ENCODE measurements around the gene DLG2. TPM values are rescaled to one million over a fixed set of nuclear protein-coding genes. Genes with fewer than 3 reads are reported as not detected.

DLG2 gene
- total RNA-seq, 4 donors from 2014 or later: 0.18 to 8.3 (median 2.5) TPM

DNA sequence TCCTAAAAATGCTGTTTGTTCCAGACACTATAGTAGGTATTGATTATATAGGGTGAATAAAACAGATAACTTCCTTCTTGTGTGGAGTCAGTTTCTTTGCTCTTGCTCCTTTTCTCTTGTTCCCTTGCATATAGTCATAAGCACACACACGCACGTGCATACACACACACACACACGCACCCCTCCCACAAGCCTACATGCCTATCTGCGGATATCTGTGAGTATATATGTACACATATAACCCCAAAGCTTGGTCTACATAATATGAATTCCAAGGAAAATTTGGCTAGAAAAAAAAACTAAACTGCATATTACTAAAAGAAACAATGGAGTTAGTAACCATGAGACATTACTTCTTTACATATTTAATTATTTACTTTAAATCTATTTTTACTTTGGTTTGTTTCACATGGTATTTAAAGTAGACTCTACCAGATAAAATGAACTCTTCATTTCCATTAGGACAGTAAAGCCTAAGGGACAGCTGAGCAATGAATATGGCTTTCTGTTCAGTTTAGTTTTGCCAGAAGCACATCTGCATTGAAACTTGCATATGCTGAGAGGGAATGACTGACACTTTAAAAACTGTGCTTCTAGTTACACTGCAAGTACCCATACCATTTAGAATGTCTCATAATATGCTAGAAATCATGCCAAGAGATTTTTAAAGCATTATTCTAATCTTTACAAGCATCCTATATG lies 676.4 kb downstream of the DLG2 start:
- DNase-seq: no peak
- H3K36me3 ChIP-seq: no peaks in the 10 kb centered on the region
- no peaks in the 10 kb centered on the region for H3K4me1 ChIP-seq
- H3K4me3 ChIP-seq: no peak overlapping the region
- no peaks in the 10 kb centered on the region for H3K9me3 ChIP-seq
- H3K27me3 ChIP-seq: no peaks in the 10 kb centered on the region
- TF ChIP-seq, protein P1, sequence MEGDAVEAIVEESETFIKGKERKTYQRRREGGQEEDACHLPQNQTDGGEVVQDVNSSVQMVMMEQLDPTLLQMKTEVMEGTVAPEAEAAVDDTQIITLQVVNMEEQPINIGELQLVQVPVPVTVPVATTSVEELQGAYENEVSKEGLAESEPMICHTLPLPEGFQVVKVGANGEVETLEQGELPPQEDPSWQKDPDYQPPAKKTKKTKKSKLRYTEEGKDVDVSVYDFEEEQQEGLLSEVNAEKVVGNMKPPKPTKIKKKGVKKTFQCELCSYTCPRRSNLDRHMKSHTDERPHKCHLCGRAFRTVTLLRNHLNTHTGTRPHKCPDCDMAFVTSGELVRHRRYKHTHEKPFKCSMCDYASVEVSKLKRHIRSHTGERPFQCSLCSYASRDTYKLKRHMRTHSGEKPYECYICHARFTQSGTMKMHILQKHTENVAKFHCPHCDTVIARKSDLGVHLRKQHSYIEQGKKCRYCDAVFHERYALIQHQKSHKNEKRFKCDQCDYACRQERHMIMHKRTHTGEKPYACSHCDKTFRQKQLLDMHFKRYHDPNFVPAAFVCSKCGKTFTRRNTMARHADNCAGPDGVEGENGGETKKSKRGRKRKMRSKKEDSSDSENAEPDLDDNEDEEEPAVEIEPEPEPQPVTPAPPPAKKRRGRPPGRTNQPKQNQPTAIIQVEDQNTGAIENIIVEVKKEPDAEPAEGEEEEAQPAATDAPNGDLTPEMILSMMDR (IDR thresholded peaks at IDR 0.05): no peak
- no peak for TF ChIP-seq POLR2A (IDR thresholded peaks at IDR 0.05)
- H3K27ac ChIP-seq: no peak overlapping the region

DNA sequence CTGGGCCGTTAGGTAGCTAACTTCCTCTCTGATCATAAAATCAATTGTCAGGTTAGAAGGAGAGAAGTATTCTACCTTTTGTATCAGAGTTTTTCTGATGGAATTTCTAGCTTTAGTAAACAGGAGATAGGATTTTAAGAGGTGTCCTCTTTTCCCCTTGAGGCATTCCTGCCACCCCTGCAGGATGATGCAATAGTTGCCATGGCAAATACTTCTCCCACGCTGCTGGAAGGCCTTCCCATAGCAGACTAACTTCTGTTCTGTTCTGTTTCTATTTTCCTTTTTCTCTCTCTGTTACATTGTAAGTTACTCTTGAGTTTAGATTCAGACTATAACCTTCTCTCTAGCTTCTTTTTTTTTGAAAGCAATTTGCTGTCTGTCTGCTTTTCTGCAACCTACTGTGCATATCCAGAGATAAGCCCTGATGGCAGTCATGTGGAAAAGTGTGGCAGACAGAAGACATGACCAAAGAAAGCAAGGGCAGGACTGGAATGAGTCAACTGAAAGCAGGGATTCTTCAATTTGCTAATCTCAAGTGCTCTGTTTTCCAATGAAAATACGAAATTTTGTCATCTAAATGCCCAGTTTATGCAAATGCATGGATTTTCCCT lies 679.1 kb downstream of the DLG2 start:
- no peak overlapping the region for H3K4me3 ChIP-seq
- H3K36me3 ChIP-seq: no peaks in the 10 kb centered on the region
- DNase-seq: no peak
- H3K27me3 ChIP-seq: no peaks in the 10 kb centered on the region
- no peak overlapping the region for H3K27ac ChIP-seq
- TF ChIP-seq POLR2A (IDR thresholded peaks at IDR 0.05): no peak
- TF ChIP-seq, protein P1 (IDR thresholded peaks at IDR 0.05): no peak
- H3K9me3 ChIP-seq: no peaks in the 10 kb centered on the region
- H3K4me1 ChIP-seq: no peaks in the 10 kb centered on the region

DNA sequence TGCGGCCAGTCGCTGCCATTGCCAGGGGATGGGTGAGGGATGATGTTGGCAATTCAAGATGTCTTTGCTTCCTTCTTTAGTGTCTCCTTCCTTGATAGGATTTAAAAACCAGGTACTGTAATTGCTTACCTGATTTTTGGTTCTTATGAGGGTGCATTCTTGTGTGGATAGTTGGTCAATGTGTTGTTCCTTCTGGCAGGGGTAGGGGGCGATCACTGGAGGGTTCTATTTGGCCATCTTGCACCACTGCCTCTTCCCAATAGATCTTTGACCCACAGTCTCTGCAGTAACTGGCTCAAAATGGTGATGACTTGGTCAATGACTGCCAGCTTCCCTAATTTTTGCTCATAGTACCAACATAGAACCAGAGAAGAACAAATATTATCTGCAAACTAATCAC lies 680.1 kb downstream of the DLG2 start:
- DNase-seq: no peak
- Histone ChIP-seq H3K4me1 (no peaks in the 10 kb centered on the region), H3K36me3 (no peaks in the 10 kb centered on the region), H3K4me3 (no peak overlapping the region), H3K27me3 (no peaks in the 10 kb centered on the region), H3K27ac (no peak overlapping the region), H3K9me3 (no peaks in the 10 kb centered on the region)
- TF ChIP-seq, protein P1 (IDR thresholded peaks at IDR 0.05): no peak
- TF ChIP-seq POLR2A (IDR thresholded peaks at IDR 0.05): no peak

GRCh38 chr11:84930863-84931262 lies 696.3 kb downstream of the DLG2 start:
- TF ChIP-seq, protein P1 (IDR thresholded peaks at IDR 0.05): no peak
- no peak for TF ChIP-seq POLR2A (IDR thresholded peaks at IDR 0.05)
- DNase-seq: no peak
- no peaks in the 10 kb centered on the region for H3K9me3 ChIP-seq
- H3K4me3 ChIP-seq: no peak overlapping the region
- no peaks in the 10 kb centered on the region for H3K4me1 ChIP-seq
- no peak overlapping the region for H3K27ac ChIP-seq
- H3K27me3 ChIP-seq: no peaks in the 10 kb centered on the region
- H3K36me3 ChIP-seq: no peaks in the 10 kb centered on the region

GRCh38 chr11:84929738-84930137 lies 697.4 kb downstream of the DLG2 start:
- DNase-seq: no peak
- Histone ChIP-seq H3K4me3 (no peak overlapping the region), H3K9me3 (no peaks in the 10 kb centered on the region), H3K4me1 (no peaks in the 10 kb centered on the region), H3K27ac (no peak overlapping the region), H3K36me3 (no peaks in the 10 kb centered on the region), H3K27me3 (no peaks in the 10 kb centered on the region)
- no peak for TF ChIP-seq POLR2A (IDR thresholded peaks at IDR 0.05)
- TF ChIP-seq, protein P1 (IDR thresholded peaks at IDR 0.05): no peak
